Measurements from ENCODE around the gene OAS2.

The OAS2 gene

DNA sequence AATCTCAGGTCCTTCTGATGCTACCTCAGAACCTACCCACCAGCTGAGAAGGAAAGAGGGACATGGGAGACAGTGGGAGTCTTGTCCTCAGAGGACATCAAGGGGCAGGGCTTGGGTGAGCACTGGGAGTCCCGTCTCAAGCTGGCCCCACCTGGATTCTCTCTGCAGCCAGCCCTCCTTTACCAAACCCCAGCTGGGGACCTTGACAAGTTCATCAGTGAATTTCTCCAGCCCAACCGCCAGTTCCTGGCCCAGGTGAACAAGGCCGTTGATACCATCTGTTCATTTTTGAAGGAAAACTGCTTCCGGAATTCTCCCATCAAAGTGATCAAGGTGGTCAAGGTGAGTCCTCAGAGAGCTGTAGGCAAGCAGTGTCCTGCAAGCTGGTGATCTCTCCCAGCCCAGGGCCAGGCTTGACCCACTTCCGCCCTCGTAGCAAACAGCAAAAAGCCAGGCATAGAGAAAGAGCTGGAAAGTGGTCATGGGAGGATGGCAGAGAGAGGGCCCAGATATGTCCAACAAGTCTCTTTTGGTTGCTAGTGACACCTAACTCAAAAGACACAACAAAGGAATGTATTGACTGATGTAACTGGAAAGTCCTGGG lies 14.2 kb upstream of the OAS2 start:
- TF ChIP-seq, protein P1, sequence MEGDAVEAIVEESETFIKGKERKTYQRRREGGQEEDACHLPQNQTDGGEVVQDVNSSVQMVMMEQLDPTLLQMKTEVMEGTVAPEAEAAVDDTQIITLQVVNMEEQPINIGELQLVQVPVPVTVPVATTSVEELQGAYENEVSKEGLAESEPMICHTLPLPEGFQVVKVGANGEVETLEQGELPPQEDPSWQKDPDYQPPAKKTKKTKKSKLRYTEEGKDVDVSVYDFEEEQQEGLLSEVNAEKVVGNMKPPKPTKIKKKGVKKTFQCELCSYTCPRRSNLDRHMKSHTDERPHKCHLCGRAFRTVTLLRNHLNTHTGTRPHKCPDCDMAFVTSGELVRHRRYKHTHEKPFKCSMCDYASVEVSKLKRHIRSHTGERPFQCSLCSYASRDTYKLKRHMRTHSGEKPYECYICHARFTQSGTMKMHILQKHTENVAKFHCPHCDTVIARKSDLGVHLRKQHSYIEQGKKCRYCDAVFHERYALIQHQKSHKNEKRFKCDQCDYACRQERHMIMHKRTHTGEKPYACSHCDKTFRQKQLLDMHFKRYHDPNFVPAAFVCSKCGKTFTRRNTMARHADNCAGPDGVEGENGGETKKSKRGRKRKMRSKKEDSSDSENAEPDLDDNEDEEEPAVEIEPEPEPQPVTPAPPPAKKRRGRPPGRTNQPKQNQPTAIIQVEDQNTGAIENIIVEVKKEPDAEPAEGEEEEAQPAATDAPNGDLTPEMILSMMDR (IDR thresholded peaks at IDR 0.05; ENCODE audit: insufficient read depth, low read depth, low read length, missing control alignments), result no peak
- no peak overlapping the region for H3K4me3 ChIP-seq (ENCODE audit: low read depth, low read length)
- no peak for DNase-seq (ENCODE audit: low read depth)

DNA sequence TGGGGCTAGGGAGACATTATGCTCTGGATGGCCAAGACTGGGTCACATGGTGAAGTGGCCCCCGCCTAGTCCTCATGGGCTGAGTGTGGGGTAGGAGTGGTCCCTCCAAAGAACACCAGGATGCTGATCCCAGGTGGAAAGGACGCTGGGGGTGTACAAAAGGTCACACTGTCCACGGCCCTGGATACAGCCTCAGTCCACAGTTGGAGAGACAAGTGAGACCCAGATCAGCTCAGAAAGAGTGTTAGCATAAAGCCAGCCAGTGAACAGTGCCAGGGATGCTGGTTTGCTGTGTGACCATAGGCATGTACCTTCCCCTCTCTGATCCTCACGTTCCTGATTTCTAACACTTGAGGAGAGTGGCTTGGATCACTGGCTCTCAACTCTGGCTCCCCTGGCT lies 13.4 kb upstream of the OAS2 start:
- no peak overlapping the region for H3K4me3 ChIP-seq (ENCODE audit: low read depth, low read length)
- TF ChIP-seq, protein P1 (IDR thresholded peaks at IDR 0.05; ENCODE audit: insufficient read depth, low read depth, low read length, missing control alignments), result no peak
- DNase-seq (ENCODE audit: low read depth), result no peak

DNA sequence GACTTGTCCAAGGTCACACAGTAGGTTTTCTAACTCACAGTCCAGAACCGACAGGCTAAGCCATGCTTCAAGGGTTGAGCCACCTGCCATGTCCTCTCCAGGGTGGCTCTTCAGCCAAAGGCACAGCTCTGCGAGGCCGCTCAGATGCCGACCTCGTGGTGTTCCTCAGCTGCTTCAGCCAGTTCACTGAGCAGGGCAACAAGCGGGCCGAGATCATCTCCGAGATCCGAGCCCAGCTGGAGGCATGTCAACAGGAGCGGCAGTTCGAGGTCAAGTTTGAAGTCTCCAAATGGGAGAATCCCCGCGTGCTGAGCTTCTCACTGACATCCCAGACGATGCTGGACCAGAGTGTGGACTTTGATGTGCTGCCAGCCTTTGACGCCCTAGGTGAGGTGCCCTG lies 12.7 kb upstream of the OAS2 start:
- no peak overlapping the region for H3K4me3 ChIP-seq (ENCODE audit: low read depth, low read length)
- DNase-seq (ENCODE audit: low read depth), result no peak
- TF ChIP-seq, protein P1 (IDR thresholded peaks at IDR 0.05; ENCODE audit: insufficient read depth, low read depth, low read length, missing control alignments), result no peak

DNA sequence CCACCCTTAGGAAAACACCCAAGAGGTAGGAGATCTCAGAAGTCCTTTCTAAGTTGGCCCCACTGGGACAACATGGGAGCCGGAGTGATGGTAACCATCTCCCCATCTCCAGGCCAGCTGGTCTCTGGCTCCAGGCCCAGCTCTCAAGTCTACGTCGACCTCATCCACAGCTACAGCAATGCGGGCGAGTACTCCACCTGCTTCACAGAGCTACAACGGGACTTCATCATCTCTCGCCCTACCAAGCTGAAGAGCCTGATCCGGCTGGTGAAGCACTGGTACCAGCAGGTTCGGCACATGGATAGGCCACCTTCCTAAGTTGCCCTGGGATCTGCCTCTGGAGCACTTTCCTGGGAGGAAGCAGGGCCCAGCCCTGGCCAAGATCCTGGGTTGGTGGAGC lies 11.0 kb upstream of the OAS2 start:
- no peak for DNase-seq (ENCODE audit: low read depth)
- TF ChIP-seq, protein P1 (IDR thresholded peaks at IDR 0.05; ENCODE audit: insufficient read depth, low read depth, low read length, missing control alignments), result no peak
- H3K4me3 ChIP-seq (ENCODE audit: low read depth, low read length), result no peak overlapping the region

DNA sequence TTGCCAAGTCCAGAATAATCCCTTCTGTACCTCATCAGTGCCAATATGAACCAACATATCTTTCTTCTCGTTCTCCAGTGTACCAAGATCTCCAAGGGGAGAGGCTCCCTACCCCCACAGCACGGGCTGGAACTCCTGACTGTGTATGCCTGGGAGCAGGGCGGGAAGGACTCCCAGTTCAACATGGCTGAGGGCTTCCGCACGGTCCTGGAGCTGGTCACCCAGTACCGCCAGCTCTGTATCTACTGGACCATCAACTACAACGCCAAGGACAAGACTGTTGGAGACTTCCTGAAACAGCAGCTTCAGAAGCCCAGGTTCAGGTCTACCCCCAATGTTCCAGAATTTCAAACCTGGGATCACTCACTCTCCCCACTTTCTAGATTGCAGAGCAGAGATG lies 10.5 kb upstream of the OAS2 start:
- no peak overlapping the region for H3K4me3 ChIP-seq (ENCODE audit: low read depth, low read length)
- DNase-seq (ENCODE audit: low read depth), result no peak
- TF ChIP-seq, protein P1 (IDR thresholded peaks at IDR 0.05; ENCODE audit: insufficient read depth, low read depth, low read length, missing control alignments), result no peak

DNA sequence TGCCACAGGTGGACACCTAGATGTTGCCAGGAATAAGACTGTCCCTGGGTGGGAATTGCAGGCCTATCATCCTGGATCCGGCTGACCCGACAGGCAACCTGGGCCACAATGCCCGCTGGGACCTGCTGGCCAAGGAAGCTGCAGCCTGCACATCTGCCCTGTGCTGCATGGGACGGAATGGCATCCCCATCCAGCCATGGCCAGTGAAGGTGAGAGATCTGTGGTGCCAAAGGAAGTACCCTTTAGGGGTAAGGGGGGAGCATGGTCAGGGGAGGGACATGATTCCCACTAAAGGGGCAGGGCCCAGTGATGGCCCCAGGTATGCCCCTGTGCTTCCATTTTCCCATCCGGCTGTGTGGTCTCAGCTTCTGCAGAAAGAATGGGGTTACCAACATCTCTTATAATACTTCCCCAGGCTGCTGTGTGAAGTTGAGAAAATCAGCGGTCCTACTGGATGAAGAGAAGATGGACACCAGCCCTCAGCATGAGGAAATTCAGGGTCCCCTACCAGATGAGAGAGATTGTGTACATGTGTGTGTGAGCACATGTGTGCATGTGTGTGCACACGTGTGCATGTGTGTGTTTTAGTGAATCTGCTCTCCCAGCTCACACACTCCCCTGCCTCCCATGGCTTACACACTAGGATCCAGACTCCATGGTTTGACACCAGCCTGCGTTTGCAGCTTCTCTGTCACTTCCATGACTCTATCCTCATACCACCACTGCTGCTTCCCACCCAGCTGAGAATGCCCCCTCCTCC lies 8.6 kb upstream of the OAS2 start:
- DNase-seq (ENCODE audit: low read depth), result no peak
- H3K4me3 ChIP-seq (ENCODE audit: low read depth, low read length), result no peak overlapping the region
- TF ChIP-seq, protein P1 (IDR thresholded peaks at IDR 0.05; ENCODE audit: insufficient read depth, low read depth, low read length, missing control alignments), result no peak

Data from GM12865 (cell line).